A673 (cell line): ENCODE measurements around the gene MCF2L2. TPM values are rescaled to one million over a fixed set of nuclear protein-coding genes. Genes with fewer than 3 reads are reported as not detected.

ENCODE experiments used
- BruUV-seq: library from RNA; stranded (reverse); fragments of 400-500 nt; replicated peaks from 2 replicates; lab custom pipeline; 2021; lab: Mats Ljungman, UMichigan
- CTCF ChIA-PET: fragments of 300-600 bp; sonication (Branson Sonifier 250); formaldehyde crosslinking; loops from one replicate; lab custom pipeline; 2022; ENCODE audit warnings: antibody characterized with exemption; lab: Charles Lee
- POLR2A ChIA-PET: fragments of 300-600 bp; sonication (Branson Sonifier 250); formaldehyde crosslinking; loops from one replicate; lab custom pipeline; 2022; ENCODE audit warnings: antibody characterized with exemption; ENCODE audit not compliant: low non-redundant PET; lab: Charles Lee
- DNase-seq: peaks from one replicate; pipeline ENCODE4 v3.0.0-alpha.2; 2015; ENCODE audit warnings: low spot score
- H3K27ac ChIP-seq: fragments of 200-600 bp; sonication (generic); 2 replicates; pipeline ENCODE4 v1.5.1; 2016; ENCODE audit warnings: mixed run types, low read depth, mild to moderate bottlenecking, mixed read lengths, antibody characterized with exemption, low read length; ENCODE audit not compliant: poor library complexity, severe bottlenecking
- H3K27me3 ChIP-seq: fragments of 200-600 bp; sonication (generic); replicated peaks from 2 replicates; pipeline ENCODE4 v1.6.1; 2017; ENCODE audit warnings: mixed run types, low read depth, mild to moderate bottlenecking, mixed read lengths, antibody characterized with exemption, low read length; ENCODE audit not compliant: insufficient read depth, poor library complexity
- H3K36me3 ChIP-seq: fragments of 200-600 bp; sonication (generic); 2 replicates; pipeline ENCODE4 v1.6.1; 2016; ENCODE audit warnings: mixed run types, mild to moderate bottlenecking, mixed read lengths, antibody characterized with exemption, low read length; ENCODE audit not compliant: insufficient read depth, poor library complexity, severe bottlenecking
- H3K4me1 ChIP-seq: fragments of 200-600 bp; sonication (generic); 2 replicates; pipeline ENCODE4 v1.6.1; 2017; ENCODE audit warnings: mixed run types, mild to moderate bottlenecking, mixed read lengths, antibody characterized with exemption, low read length; ENCODE audit not compliant: insufficient read depth, poor library complexity, severe bottlenecking
- H3K4me3 ChIP-seq: fragments of 200-600 bp; sonication (generic); 2 replicates; pipeline ENCODE4 v1.5.1; 2016; ENCODE audit warnings: low read depth, mixed run types, mild to moderate bottlenecking, mixed read lengths, low read length; ENCODE audit not compliant: poor library complexity, severe bottlenecking
- H3K9me3 ChIP-seq: fragments of 200-600 bp; sonication (generic); 2 replicates; pipeline ENCODE4 v1.6.1; 2016; ENCODE audit warnings: mixed run types, low read depth, mild to moderate bottlenecking, mixed read lengths, antibody characterized with exemption, low read length; ENCODE audit not compliant: poor library complexity, severe bottlenecking
- EZH2 ChIP-seq: fragments of 200-600 bp; sonication (generic); IDR thresholded peaks from 2 replicates; pipeline ENCODE4 v1.6.1; 2017; ENCODE audit warnings: borderline replicate concordance, low read depth, mild to moderate bottlenecking, mixed read lengths, antibody characterized with exemption, low read length; ENCODE audit not compliant: poor library complexity, severe bottlenecking
- intact Hi-C: fragments of 100-400 bp; cut with micrococcal nuclease; formaldehyde crosslinking; loops from one replicate; pipeline ENCODE4 v1.10.0; 2022; ENCODE audit not compliant: unreplicated experiment
- total RNA-seq: library from RNA; stranded (reverse); gene quantifications from 2 replicates; pipeline ENCODE4 v1.2.3, GENCODE V29; 2021
- TF ChIP-seq, protein P1 (sequence below): fragments of 300-800, 200-600 bp; sonication (generic); conservative IDR thresholded peaks from 2 replicates; pipeline ENCODE4 v1.5.1; 2017; ENCODE audit warnings: low read depth, mild to moderate bottlenecking, antibody characterized with exemption, low read length, moderate library complexity, mixed read lengths

Gene MCF2L2
- total RNA-seq, 1 experiment from 2014 or later = not detected

DNA sequence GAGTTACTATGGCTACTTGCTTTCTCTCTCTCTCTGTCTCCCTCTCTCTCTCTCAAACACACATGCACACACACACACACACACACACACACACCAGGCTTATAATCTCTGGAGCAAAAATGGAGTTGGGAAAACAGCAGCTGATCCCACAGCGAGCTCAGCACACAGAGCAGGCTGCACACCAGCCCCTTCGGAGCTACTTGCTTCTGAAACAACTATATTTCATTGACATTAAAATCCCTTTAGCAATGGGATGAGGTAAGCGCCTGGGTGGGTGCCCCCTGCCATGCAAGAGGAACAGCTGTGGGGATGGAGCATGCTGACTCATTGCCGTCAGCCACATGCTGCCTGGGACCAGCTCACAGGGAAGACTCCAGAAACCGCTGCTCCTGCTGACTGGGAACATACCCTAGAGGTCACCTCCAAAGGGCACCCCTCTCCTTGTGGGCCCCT, 129.7 kb downstream of the MCF2L2 start:
- TF ChIP-seq EZH2 = no peak
- TF ChIP-seq, protein P1, sequence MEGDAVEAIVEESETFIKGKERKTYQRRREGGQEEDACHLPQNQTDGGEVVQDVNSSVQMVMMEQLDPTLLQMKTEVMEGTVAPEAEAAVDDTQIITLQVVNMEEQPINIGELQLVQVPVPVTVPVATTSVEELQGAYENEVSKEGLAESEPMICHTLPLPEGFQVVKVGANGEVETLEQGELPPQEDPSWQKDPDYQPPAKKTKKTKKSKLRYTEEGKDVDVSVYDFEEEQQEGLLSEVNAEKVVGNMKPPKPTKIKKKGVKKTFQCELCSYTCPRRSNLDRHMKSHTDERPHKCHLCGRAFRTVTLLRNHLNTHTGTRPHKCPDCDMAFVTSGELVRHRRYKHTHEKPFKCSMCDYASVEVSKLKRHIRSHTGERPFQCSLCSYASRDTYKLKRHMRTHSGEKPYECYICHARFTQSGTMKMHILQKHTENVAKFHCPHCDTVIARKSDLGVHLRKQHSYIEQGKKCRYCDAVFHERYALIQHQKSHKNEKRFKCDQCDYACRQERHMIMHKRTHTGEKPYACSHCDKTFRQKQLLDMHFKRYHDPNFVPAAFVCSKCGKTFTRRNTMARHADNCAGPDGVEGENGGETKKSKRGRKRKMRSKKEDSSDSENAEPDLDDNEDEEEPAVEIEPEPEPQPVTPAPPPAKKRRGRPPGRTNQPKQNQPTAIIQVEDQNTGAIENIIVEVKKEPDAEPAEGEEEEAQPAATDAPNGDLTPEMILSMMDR = no peak
- intact Hi-C loops = no loop called here
- BruUV-seq = no TSS peak
- peak overlapping the region; percentile 3 for H3K4me3 ChIP-seq
- peak overlapping the region; percentile 72 for H3K27ac ChIP-seq
- no peaks in the 10 kb centered on the region for H3K27me3 ChIP-seq
- H3K36me3 ChIP-seq = no peaks in the 10 kb centered on the region
- ChIA-PET CTCF (no interaction called here), POLR2A (interaction anchor here (1.1 kb wide), 2 partner anchors 13 to 33 kb away, joined by 4 read pairs; no protein-coding TSS in a partner anchor)
- H3K4me1 ChIP-seq = peaks cover 19% of the 10 kb centered on the region
- no peaks in the 10 kb centered on the region for H3K9me3 ChIP-seq
- DNase-seq = peak; percentile 93

DNA sequence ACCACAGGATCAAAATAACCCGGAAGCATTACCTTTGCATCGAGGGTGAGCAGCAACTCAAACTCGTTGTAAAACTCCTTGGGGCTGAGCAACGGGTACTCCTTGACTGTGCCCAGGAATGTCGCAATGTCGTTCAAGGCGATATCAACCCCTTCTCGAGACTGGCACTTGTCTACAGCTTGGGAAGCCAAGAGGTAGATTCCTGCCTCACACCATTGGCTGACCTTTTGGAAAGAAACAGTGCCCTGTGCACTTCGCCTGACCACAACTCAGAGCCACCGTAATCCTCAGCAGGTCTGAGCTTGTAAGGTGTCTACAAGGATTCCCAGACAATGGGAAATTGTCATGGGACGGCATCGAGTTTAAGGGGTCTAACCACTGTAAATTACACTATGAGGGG, 131.5 kb downstream of the MCF2L2 start:
- ChIA-PET POLR2A (no interaction called here), CTCF (no interaction called here)
- Histone ChIP-seq H3K9me3 (no peaks in the 10 kb centered on the region), H3K27ac (no peak overlapping the region), H3K4me1 (peaks cover 19% of the 10 kb centered on the region), H3K4me3 (no peak overlapping the region), H3K36me3 (no peaks in the 10 kb centered on the region), H3K27me3 (no peaks in the 10 kb centered on the region)
- DNase-seq = no peak
- no TSS peak for BruUV-seq
- TF ChIP-seq, protein P1 = no peak
- TF ChIP-seq EZH2 = no peak
- intact Hi-C loops = no loop called here

DNA sequence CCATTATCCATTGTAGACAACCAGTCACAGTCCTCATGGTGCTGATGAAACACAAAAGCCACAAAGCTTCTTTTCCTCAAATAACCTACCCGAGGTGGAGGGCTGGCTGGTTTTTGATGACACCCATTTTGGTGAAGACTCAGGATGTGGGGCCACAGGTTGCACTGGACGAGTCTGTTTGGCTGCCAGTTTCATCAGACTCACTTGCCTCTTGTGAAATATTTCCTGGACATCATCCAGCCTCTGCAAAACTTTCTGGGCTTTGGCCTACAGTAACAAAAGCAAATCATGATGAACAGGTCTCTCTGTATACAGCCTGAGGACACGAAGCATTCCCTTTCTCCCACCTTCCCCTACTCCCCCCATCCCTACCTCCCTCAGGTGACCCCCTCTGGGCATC, 133.2 kb downstream of the MCF2L2 start:
- DNase-seq = no peak
- ChIA-PET CTCF (no interaction called here), POLR2A (no interaction called here)
- Histone ChIP-seq H3K4me3 (no peak overlapping the region), H3K27me3 (no peaks in the 10 kb centered on the region), H3K36me3 (no peaks in the 10 kb centered on the region), H3K27ac (no peak overlapping the region), H3K9me3 (no peaks in the 10 kb centered on the region), H3K4me1 (peaks cover 19% of the 10 kb centered on the region)
- intact Hi-C loops = no loop called here
- TF ChIP-seq, protein P1 = no peak
- TF ChIP-seq EZH2 = no peak
- no TSS peak for BruUV-seq
